Mesothelial cell of epicardium (in vitro differentiated cells): ENCODE results near the gene USP40. TPM values are rescaled to one million over a fixed set of nuclear protein-coding genes. Genes with fewer than 3 reads are reported as not detected.

Source experiments
- DNase-seq, 2 experiments: peaks; one replicate each; pipeline ENCODE4 v3.0.0; 2021; ENCODE audit warnings: low spot score in 2 of 2; ENCODE audit not compliant: unreplicated experiment in 2 of 2
- H3K27ac Mint-ChIP-seq: 2 replicates; pipeline ENCODE4 v1.8.0; 2021; ENCODE audit warnings: mixed read lengths
- H3K27me3 Mint-ChIP-seq: 2 replicates; pipeline ENCODE4 v1.8.0; 2021; ENCODE audit warnings: low read depth, mixed read lengths
- H3K36me3 Mint-ChIP-seq: 2 replicates; pipeline ENCODE4 v1.8.0; 2021; ENCODE audit warnings: mixed read lengths
- H3K4me1 Mint-ChIP-seq: 2 replicates; pipeline ENCODE4 v1.8.0; 2021; ENCODE audit warnings: mixed read lengths
- H3K4me3 Mint-ChIP-seq: 2 replicates; pipeline ENCODE4 v1.8.0; 2021; ENCODE audit warnings: mild to moderate bottlenecking, moderate library complexity, mixed read lengths
- H3K9me3 Mint-ChIP-seq: 2 replicates; pipeline ENCODE4 v1.8.0; 2021; ENCODE audit warnings: mixed read lengths
- total RNA-seq: library from RNA; stranded (reverse); gene quantifications from 3 replicates; pipeline ENCODE4 v1.2.1, GENCODE V29; 2021
- TF ChIP-seq, protein P1 (sequence below): fragments of 200-600 bp; sonication (generic); IDR thresholded peaks from one replicate; pipeline ENCODE4 v1.5.0; 2021; ENCODE audit warnings: antibody characterized with exemption; ENCODE audit not compliant: unreplicated experiment

The USP40 gene
- total RNA-seq, 1 donor from 2014 or later, result 51.0 TPM

DNA sequence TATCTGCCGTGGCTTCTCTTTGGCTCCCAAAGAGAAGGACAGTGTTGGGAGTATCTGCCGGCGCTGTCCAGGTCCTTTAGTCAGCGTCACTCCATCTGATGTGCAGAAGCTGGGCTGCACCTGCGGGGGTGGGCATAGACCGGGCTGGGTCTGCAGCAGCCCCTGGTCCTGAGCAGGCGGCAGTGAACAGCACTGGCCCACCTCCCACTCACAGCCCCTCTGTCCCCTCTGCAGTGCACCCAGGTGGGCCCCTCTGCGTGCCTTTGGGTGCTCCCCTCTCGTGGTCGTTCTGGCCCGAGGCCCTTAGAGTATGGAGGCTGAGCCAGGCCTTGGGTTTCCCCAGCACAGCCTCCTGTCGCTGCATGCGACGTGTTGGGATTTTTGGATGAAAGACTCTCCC is 95.7 kb downstream of the USP40 start:
- H3K36me3 Mint-ChIP-seq, result peaks cover 47% of the 10 kb centered on the region
- TF ChIP-seq, protein P1, sequence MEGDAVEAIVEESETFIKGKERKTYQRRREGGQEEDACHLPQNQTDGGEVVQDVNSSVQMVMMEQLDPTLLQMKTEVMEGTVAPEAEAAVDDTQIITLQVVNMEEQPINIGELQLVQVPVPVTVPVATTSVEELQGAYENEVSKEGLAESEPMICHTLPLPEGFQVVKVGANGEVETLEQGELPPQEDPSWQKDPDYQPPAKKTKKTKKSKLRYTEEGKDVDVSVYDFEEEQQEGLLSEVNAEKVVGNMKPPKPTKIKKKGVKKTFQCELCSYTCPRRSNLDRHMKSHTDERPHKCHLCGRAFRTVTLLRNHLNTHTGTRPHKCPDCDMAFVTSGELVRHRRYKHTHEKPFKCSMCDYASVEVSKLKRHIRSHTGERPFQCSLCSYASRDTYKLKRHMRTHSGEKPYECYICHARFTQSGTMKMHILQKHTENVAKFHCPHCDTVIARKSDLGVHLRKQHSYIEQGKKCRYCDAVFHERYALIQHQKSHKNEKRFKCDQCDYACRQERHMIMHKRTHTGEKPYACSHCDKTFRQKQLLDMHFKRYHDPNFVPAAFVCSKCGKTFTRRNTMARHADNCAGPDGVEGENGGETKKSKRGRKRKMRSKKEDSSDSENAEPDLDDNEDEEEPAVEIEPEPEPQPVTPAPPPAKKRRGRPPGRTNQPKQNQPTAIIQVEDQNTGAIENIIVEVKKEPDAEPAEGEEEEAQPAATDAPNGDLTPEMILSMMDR, result no peak
- H3K9me3 Mint-ChIP-seq, result peaks cover 6% of the 10 kb centered on the region
- DNase-seq, result no peak
- H3K4me1 Mint-ChIP-seq, result peaks cover 2% of the 10 kb centered on the region
- no peaks in the 10 kb centered on the region for H3K27me3 Mint-ChIP-seq
- H3K4me3 Mint-ChIP-seq, result no peak overlapping the region
- no peak overlapping the region for H3K27ac Mint-ChIP-seq

DNA sequence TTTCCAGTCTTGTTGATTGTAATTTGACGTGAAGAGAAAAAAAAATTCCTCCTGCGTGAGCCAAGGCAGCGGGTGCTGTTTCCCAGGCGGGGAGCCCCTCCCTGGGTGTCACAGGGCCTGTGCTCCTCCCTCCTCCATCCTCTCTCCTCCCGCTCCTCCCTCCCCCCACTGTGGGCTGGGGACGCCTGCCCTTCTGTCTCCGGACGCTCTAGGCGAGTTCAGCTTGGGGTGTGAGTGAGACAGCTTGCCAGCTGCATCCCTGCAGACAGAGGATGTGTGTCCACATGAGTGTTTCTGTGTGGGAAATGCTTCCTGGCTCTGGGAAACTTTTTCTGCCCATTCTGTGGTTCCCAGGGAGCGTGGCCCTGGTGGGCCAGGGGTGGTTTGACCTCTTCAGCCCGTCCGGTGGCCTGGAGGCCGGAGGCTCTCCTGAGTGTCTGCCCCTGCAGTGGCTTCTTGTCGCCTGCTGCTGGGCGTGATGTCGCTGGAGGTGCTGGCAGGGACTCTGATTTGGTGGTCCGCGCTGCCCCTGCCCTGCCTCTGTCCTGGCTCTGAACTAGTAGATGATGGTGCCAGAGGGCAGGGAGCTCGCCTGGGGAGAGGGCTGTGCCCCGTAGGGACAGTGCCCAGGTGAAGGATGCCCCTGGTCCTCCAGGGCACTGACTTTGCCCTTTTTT is 96.4 kb downstream of the USP40 start:
- H3K4me1 Mint-ChIP-seq, result peaks cover 2% of the 10 kb centered on the region
- H3K9me3 Mint-ChIP-seq, result peaks cover 6% of the 10 kb centered on the region
- no peak overlapping the region for H3K4me3 Mint-ChIP-seq
- peak overlapping the region; percentile 53 for H3K27ac Mint-ChIP-seq
- H3K36me3 Mint-ChIP-seq, result peaks cover 47% of the 10 kb centered on the region
- no peak for DNase-seq
- TF ChIP-seq, protein P1, result no peak
- no peaks in the 10 kb centered on the region for H3K27me3 Mint-ChIP-seq

DNA sequence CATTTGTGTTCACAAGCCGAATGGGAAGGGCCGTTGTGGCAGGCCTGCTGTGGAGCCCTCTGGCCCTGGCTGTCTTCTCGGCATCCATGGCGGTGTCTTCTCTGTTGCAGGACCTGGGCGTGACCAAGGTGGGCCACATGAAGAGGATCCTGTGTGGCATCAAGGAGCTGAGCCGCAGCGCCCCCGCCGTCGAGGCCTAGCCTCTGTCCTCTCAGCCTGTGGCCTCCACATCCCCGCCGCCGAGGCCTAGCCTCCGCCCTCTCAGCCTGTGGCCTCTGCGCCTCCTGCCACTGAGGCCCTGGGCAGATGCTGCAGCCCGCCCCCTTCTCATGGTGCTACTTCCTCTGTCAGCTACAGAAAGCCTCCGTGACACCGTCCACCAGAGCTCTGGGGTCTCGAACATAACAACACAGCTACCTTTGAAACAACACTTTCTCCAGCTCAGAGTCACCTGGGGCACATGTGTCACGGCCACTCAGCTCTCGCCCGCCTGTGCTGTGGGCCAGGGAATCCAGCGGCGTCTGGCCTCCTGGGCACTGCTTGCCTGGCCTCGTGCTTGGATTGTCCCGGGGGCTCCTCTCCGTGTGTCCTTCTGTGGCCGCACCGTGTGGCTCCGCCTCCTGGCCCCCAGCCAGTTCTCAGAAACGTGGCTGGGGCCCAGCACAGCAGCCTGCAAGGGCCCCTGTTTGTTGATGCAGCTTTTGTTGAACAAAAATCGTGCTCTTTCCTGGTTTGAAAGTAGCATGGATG is 97.1 kb downstream of the USP40 start:
- Mint-ChIP-seq H3K4me3 (no peak overlapping the region), H3K27ac (peak overlapping the region; percentile 53), H3K4me1 (peaks cover 2% of the 10 kb centered on the region), H3K36me3 (peaks cover 47% of the 10 kb centered on the region), H3K9me3 (peaks cover 6% of the 10 kb centered on the region), H3K27me3 (no peaks in the 10 kb centered on the region)
- no peak for DNase-seq
- TF ChIP-seq, protein P1, result no peak

DNA sequence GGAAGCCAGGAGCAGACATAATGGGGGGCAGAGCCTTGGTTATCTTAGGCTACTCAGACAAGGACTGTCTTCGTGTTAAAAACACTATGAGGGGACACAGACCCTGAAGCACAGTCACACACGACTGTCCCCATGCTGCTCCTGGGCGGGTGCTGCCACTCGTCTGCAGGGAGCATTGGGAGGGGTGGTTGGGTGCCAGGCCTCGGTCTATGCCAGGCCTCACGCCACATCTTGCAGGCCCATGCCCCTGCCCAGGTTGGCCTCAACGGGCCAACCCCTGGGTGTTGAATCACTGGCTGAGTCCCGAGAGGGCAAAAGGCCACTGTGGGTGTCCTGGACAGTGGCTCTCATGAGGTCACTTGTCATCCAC is 97.9 kb downstream of the USP40 start:
- H3K36me3 Mint-ChIP-seq, result peaks cover 53% of the 10 kb centered on the region
- no peaks in the 10 kb centered on the region for H3K27me3 Mint-ChIP-seq
- DNase-seq, result no peak
- peaks cover 6% of the 10 kb centered on the region for H3K9me3 Mint-ChIP-seq
- no peak overlapping the region for H3K27ac Mint-ChIP-seq
- TF ChIP-seq, protein P1, result no peak
- no peak overlapping the region for H3K4me3 Mint-ChIP-seq
- H3K4me1 Mint-ChIP-seq, result peaks cover 2% of the 10 kb centered on the region

DNA sequence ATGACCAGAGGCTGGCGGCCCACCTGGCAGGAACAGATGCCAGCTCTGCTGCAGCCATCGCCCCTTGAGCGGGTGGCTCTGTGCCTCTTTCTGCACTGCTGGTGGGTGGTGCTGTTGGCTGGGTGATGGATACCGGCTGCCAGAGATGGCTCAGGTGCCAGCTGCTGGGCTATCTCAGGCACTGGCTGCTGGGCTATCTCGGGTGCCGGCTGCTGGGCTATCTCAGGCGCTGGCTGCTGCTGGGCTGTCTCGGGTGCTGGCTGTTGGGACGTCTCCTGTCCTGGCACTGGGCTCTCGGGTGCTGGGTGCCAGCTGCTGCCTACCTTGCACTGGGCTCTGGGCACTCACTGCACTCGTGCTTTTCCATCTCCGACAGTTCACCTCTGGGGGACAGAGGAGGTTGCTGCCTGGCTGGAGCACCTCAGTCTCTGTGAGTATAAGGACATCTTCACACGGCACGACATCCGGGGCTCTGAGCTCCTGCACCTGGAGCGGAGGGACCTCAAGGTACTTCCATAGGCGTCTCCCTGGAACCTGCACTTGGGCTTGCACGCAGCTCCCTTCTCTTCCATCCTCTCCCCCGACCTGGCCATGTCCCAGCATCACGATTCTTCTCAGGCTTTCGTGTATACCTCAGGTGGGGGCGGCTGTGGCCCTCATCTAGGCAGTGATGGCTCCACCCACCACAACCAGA is 98.4 kb downstream of the USP40 start:
- peaks cover 6% of the 10 kb centered on the region for H3K9me3 Mint-ChIP-seq
- no peak for DNase-seq
- peaks cover 56% of the 10 kb centered on the region for H3K36me3 Mint-ChIP-seq
- H3K4me3 Mint-ChIP-seq, result no peak overlapping the region
- no peak overlapping the region for H3K27ac Mint-ChIP-seq
- no peaks in the 10 kb centered on the region for H3K27me3 Mint-ChIP-seq
- H3K4me1 Mint-ChIP-seq, result peaks cover 2% of the 10 kb centered on the region
- TF ChIP-seq, protein P1, result no peak
